ENCODE measurements around the gene EMP1.

- TF ChIP-seq POLR2AphosphoS5 (IDR thresholded peaks at IDR 0.05; ENCODE audit: low read depth, low read length) (no peak), POLR2A (IDR thresholded peaks at IDR 0.05; ENCODE audit: low read depth, low read length) (no peak), TAF1 (IDR thresholded peaks at IDR 0.05; ENCODE audit: borderline replicate concordance, low read depth, low read length) (no peak)
These were observed 44.2 kb upstream of the EMP1 start for GRCh38 chr12:13152281-13152680.

Data from GM12892 (cell line).